Measurements from ENCODE around the gene E2F7.

Gene E2F7

DNA sequence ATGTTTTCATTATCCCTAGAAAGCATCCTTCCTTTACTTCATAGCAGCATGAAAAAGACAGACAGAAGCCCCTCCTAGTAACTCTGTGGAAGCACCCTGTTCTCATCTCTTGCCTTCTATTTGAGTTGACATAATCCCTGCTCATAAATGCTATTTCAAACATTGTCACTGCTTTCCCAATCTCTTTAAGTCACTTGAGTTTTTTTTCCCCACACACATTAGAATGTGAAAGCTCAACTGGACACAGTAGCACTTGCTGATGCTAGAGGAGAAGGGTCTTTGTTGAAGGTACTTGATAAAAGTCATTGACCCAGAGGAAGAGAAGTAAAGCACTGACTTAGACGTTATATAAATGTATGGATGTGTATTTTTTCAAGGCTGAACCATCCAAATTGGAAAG lies 3.0 kb downstream of the E2F7 start:
- DNase-seq: no peak

DNA sequence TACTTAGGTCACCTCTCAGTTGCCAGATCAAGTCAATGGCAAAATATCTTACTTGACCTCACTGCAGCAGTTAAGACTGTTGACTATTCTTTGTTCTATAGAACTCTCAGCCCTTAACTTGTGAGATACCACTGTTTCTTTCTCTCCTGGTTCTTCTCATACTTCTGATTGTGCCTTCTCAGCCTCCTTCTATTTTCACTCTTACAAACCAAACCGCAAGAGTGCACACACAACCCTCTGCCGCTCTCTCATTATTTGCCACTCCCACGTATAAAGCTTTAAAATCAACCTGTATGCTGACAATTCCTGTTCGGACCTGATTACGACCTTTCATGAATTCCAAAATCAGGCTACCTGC lies 4.5 kb downstream of the E2F7 start:
- no peak for DNase-seq

DNA sequence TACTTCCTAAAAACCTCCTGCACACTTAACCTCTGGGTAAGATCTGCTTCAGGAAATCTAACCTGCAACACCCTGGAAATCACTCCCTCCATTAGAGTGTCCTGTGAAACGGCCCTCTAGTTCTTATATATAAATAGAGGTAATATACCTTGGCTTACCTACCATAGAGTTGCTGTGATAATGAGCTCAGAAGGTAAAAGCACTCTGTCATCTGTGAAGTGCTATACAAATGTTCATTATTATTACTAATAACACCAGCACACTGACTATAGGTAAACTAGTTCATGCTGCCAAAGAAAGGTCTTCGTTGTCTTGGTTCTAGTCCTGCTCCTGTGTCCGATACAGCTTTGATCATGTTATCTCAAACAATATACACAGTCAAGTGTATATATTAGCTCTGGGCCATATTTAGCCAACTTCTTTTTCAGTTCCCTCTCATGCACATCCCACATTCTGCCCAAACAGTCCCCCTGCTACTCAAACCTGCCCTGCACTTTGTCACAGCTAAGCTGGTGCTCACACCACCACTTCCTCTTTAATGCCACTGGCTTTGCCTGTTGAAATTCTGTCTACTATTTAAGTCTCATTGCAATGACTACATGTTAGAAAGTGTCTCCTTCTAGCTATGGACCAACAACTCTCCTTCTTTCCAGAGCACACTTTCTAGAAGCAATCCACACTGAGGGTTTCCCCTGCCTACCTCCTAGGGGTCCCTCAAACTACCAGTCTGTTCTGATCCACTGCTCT lies 5.1 kb downstream of the E2F7 start:
- peak; percentile 25 for DNase-seq

DNA sequence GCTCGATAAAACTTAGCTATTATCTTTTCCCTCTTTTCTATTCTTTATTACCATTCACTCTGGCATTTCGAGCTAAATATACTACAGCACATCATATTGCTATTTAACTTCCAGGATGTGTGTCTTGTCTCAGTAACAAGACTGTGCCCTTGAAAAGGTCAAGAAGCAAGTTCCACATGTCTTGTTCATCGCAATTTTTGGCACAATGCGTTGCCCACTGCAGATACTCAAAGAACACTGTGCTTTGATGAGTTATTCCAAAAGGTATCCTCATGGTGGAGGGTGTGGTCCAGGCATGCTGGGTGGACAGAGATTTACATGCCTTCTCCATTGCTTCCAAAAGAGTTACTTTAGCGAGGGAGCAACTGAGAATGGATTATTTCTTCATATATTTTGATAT lies 6.6 kb downstream of the E2F7 start:
- DNase-seq: no peak

DNA sequence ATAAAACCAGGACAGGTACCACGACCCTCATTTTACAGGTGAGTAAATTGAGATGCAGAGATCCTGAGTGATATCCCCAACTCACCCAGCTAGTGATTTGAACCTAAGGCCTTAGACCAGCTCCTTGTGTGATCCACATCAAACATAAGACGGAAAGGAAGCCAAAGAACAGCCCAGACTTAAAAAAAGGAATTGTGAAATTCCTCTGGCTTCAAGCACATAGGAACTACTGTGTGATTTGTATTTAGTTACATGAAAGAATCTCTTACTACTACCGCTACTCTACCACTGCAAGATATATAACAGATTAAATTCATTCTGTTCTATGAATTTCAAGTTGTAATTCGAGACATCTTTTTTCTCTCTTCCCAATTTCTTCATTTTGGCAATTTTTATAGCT lies 10.5 kb downstream of the E2F7 start:
- DNase-seq: no peak

DNA sequence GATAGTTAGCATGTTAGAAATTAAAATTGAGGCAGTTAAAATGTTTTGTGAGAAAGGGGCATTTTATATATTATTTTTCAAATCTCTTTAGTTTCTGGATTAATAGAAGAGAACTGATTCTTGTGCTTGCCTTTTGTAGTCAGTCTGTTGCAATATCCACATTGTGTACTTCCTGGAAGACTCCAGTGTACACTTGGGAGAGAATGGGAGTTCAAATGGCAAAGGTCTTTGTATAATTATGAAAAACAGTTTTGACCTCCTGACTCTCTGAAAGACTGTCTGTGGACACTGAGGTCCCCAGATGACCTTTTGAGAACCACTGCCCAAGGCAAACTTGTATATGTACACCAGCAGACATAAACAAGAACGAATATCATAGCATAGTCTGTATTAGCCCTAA lies 12.1 kb downstream of the E2F7 start:
- no peak for DNase-seq

DNA sequence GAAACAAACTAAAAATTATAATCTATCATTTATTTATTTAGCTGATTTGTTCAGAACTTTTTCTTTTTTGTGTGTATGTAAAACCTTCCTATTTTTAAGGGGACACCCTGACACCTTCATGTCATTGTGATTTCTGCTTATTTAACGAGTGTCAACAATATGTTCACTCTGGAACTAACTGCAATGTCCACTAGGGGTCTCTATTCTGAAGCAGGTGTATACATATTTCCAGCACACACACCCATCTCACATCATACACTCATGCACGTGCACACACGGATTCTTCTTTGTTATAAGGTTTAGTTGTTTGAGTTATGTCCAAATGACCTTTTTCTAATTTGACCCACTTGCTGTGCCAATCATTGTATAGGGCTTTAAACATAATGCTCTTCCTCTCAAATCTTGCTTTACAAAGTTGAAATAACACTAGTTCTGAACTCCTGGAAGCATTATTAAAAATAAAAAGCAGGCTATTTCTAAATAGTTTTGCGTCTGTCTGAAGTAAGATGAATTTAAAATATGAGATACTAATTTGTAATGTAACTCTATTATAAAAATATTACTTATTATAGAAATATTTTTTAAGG lies 15.5 kb downstream of the E2F7 start:
- DNase-seq: no peak

DNA sequence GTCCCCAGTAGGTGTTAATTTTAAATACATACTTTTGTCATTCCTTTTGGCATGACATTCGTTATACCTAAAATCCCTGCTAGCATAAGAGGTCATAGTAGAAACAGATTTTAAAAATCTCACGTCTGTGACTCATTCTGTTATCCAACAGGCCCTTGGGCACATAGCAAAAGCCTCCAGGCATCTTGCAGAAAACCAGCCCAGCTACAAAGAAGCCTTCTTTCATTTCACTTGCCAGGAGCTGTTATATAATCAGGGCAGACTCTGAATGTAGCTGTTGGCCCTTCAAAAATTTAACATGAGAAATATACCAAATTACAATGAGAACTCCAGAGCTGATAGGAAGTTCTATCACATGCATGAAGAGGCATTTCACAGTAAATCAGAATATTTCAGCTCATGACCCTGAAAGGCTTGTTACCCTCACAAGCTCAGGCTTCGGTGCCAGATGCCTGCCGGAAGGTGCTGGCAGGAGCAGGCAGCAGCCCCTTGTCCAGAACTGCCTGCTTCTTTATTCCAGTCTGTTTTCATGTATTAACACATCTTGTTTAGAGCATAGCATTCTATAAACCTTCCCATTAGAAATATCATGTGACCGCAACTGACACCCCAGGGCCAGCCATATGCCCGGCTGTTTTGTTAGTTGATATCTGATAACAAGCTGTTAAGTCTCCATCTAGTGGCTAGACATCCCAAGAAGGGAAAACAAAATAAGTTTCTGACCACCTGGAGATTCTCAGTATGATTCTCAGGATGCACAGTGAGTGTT lies 17.8 kb downstream of the E2F7 start:
- no peak for DNase-seq

DNA sequence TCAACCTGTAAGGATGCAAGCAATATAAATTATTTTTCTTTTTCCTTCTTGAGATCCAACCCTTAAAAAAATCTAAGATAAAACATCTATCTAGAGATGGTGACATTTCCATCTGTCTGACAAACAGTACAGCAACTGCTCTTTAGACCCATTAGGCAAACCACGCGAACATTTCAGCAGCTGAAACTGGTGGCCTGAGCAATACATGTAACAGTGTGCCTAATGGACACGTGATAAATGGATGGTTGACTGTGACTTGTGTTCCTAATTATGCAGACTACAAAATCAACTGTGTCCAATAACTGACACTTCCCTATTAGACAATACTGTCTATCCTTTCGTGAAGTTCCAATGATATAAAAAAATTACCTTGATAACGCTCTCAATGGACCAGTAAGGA lies 18.9 kb downstream of the E2F7 start:
- DNase-seq: no peak

DNA sequence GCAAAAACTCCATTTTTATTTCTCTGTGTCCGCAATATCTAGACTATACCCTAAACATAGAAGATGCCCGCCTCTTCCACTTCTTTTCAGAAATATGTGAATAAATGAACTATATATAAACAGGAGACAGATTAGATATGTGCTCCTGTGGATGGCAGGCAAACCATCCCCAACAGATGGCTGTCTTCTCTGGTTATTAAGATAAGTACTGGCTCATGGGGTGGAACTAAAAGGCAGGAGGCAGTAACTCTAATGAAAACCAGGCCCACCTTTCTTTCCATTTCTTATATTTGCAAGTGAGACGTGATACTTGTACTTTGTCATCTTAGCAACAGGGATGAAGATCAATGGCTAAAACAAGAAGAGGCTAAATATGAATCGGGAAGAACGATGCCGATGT lies 20.2 kb downstream of the E2F7 start:
- no peak for DNase-seq

DNA sequence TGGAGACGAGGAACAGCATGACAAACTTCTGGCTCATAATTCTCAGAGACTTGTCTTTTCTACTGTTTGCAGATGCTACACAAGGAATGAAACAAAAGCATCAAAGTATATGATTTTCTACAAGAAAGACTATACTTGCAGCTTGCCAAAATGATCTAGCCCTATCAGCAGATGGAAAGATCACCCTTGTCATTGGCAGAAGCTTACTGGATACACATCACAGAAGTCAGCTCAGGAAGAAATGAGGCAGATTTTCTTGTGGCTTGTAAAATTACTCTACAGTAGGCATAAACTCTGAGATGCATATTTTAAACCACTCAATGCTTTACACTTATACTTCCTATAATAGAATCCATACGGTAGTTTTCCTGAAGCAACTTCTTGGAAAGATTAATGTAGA lies 20.6 kb downstream of the E2F7 start:
- DNase-seq: no peak

DNA sequence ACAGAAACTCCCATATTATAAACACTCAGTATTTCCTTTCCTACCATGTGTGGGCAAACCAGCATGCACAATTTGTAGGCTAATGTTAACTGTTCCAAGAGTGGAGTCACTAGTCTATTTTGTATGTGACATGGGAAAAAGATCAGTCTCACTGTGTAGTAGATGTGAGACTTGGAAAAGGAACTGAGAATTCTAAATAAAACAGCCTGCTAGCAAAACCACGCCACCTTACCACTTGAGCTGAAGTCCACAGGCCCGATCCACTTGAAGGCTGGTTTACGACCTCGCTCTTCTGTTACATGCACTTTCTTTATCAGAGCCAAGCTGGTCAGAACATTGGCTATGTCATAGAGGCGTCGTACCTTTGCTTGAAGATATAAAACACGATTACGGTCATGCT lies 22.5 kb downstream of the E2F7 start:
- no peak for DNase-seq

DNA sequence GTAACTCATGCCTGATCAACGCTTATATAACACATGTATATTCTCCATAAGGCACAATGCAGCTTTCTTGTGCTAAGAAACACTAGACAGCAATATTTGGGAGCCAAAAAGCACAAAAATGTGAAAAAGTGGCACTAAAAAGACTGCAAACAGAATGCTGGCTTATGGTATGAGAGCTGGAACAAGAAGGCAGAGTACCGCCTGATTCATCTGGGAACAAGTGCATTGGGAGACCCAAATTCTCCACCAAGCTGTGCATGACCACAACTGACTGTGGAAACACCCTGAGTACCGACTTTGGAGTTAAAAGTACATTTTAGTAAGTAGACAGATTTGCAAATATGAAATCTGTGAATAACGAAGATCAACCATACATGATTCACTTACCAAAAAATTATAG lies 25.1 kb downstream of the E2F7 start:
- DNase-seq: no peak

DNA sequence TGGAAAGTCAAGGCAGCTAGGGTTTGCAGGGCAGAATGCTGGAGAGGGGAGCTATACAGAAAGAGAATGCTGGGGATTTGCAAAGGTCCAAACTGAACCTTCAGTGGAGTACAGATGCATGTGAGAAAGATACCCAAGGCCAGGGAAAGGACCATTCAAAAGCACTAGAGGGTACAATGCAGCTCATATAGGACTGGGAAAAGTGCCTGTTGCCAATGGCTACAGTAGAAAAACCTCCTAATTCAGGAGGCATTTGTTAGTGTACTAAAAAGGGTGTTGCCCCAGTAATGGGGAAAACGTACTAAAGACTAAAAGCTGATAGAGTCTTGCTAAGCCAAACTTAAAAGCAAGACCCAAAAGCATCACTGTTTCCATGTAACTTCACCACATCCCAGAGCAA lies 30.1 kb downstream of the E2F7 start:
- DNase-seq: no peak

DNA sequence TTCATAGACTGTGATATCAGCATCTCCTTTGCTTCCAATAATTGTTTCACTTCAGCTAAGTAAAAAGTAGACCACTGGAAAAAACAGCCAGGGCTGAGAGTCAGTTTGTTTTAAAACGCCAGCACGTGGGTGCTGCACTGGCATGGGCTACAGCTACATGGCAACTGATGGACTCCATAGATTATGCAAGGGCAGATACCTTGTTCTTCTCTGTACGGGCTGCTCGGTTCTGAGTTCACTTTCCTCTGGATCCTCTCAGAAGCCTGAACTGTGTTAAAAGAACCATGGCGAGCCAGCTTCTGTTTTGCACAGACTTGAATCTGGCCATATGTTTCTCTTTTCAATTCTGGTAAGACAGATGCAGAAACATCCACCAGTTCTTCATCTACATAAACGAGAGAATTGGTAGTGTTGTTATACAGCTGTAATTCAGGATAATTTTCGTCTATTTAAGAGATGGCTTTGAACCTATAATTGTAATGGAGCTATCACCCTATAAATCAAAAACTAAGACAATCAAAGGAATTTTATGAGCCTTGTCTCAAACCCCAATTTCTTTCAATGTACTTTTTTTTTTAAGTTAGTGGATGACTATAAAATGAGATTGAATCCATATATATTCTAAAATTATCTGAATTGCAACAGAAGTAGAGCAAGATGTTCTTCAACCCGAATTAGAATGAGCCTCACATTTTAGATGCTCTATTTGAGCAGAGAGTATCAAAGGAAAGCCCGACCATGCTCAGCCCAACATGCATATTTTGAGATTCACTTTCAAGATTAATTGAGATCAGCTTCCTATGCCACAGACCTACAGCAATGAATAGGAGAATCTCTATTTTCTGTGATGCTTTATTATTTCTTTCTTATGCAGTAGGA lies 31.5 kb downstream of the E2F7 start:
- DNase-seq: no peak

DNA sequence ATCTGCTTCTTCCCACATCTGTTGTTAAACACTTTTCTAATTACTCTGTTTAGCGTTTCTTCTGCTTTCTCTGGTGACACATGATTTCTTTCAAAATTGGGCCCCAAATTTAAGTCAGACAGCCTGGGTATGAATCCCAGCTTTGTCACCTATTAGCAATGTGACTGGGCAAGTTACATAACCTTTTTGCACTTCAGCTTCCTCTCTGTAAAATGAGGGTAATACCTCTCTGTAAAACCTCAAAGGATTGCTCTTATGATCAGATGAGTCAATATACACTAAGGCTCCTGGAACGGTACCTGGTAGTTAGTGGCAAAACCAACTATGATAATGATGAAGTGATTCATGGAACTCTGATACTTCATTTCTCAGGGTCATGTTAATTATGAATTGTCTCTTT lies 33.0 kb downstream of the E2F7 start:
- no peak for DNase-seq

DNA sequence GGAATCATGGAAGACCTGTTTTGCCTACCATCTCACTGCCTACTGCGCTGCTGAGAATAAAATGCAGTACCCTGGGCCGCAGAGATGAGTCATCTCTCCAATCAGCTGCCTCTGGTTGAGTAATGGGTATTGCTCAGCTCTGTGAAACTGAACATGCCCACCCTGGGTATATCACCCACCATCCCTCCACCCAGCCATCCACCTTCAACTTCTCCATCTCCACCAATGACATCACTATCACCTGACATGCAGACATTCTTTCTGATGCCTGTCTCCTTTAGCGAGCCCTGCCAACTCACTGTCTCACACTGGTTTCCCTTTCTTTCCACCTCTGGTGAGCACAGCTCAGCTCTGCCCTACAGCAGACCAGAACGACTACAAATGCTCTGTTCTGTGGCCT lies 33.6 kb downstream of the E2F7 start:
- no peak for DNase-seq

DNA sequence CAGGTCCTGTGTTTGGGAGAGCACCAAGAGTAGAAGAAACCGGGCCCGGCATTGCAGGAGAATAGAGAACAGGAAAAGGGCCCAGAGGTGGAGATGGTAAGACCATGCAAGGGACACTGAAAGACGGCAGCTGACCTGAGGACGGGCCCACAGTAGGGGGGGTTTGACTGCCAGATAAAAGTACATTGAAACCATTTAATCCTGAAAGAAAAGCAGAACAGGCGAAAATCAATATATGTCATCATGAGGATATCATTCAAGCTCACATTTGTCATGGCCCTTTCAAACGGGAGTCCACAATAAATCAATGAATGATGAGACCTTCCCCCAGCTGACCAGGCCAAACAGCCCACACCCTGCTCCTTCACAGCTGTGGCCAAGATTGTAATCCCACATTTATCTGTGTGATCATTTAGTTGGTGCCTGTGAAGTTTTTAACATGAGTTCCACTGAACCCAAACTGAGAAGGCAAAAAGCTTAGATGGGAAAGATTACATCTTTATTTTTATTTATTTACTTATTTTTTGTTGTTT lies 39.5 kb downstream of the E2F7 start:
- no peak for DNase-seq

DNA sequence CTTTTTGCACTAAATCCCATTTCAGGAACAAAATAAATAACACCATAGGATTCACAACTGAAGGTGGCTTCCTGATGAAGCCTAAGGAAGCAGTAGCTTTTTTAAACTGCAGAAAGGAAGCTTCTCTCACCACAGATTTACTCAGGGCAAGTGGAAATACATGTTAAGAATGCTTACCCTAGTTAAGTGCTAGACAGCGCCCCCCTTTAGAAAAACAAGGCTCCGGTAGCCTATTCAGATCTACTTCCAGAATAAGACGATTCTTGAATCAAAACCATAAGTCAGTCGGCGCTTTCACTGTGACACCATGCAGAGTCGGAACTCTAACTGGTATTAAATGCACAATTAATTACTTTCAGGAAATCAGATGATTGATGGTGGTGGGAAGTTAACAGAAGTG lies 41.9 kb downstream of the E2F7 start:
- DNase-seq: no peak

DNA sequence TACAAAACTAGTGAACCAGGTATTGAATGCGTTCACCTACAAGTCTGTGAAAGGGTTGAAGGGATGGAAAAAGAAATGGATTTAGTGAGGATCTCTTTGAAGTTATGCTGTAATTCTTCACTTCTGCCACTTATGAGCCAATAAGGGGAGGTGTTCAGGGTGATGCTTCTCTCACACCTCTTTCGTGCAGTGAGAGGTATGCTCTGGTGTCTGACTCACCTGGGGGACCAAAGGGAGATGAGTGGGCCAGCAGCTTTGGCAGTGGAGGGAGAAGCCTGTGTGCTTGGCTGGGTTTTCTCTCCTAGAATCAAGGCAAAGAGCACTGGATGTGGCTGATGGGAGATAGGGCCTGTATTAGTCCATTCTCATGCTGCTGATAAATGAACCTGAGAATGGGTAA lies 45.4 kb downstream of the E2F7 start:
- DNase-seq: no peak

DNA sequence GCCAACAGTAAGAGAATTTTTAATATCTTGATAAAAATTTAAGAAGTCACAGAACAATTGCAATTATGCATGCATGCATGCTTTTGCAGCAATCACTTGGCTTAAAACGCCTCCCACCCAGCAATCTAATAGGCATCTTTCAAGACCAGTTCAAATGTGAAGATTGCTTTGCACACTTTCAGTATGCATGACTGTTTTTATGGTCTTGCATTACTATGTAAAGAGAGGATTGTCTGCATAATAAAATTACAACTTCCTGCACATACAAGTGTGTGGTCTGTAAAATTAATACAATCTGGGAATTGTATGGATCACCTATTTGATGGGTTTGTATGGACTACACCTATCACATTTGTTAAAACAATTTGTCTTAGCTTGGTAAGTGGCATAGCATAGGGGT lies 48.8 kb downstream of the E2F7 start:
- no peak for DNase-seq

DNA sequence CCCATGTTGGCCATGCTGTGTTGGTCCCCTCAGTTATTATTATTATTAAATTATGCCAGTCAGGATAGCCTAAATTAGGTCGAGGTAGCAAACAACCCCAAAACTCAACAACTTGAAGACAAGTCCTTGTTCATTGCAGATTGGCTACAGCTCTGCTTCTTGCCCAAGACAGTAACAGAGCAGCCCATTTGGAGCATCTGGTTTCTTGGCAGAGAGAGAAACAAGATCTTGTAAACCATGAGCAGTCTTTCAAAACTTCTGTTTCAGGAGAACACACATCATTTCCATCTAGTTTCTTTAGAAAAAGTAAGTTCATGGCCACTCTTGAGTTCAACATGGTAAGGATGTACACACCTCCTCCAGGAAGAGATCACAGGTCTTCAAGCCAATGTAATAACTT lies 52.3 kb downstream of the E2F7 start:
- no peak for DNase-seq
